ENCODE results near the gene FGB.
"Not testable (repeated sequence)": the region's sequence is repeated elsewhere in the genome, so short reads cannot be mapped to it uniquely, and the experiment has no call there.

Gene FGB

DNA sequence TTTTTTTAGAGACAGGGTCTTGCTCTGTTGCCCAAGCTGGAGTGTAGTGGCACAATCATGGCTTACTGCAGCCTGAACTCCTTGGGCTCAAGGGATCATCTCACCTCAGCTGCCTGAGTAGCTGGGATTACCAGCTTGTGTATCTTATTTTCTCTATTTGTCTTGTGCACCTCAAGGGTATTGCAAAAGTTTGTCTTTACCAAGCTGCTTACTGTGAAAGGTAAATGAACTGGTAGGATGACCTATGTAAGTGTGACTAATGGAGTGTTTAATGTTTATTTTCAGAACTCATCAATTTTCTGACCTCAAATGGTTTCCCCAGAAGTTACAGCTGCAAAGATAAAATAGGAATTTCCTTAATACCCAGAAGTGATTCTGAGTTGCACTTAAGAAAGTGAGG, 33.0 kb downstream of the FGB start:
- no peak for TF ChIP-seq GATA1 (IDR thresholded peaks at IDR 0.05; ENCODE audit: low read depth, low read length)
- no peak for TF ChIP-seq POLR2A (IDR thresholded peaks at IDR 0.05; ENCODE audit: low read length)
- DNase-seq, result no peak

DNA sequence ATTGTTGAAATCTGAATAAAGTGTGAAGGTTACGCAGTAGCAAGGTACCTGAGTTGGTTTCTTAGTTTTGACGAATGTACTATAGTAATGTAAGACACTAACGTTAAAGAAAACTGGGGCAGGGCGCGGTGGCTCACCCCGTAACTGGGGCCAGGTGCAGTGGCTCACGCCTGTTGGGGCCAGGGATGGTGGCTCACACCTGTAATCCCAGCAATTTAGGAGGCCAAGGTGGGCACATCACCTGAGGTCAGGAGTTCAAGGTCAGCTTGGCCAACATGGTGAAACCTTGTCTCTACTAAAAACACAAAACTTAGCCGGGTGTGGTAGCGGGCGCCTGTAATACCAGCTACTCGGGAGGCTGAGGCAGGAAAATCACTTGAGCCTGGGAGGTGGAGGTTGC, 34.5 kb downstream of the FGB start:
- DNase-seq, result not testable (repeated sequence)

GRCh38 chr4:154597798-154598774, 35.3 kb downstream of the FGB start:
- TF ChIP-seq POLR2A (IDR thresholded peaks at IDR 0.05; ENCODE audit: low read length), result no peak
- no peak for TF ChIP-seq GATA1 (IDR thresholded peaks at IDR 0.05; ENCODE audit: low read depth, low read length)
- no peak for DNase-seq

GRCh38 chr4:154602404-154603020, 39.7 kb downstream of the FGB start:
- TF ChIP-seq POLR2A (IDR thresholded peaks at IDR 0.05; ENCODE audit: low read length) (no peak), GATA1 (IDR thresholded peaks at IDR 0.05; ENCODE audit: low read depth, low read length) (no peak)

GRCh38 chr4:154603033-154603943, 40.5 kb downstream of the FGB start:
- no peak for DNase-seq
- TF ChIP-seq GATA1 (IDR thresholded peaks at IDR 0.05; ENCODE audit: low read depth, low read length), result no peak
- TF ChIP-seq POLR2A (IDR thresholded peaks at IDR 0.05; ENCODE audit: low read length), result no peak

More at GRCh38 chr4:154602404-154603020, 39.7 kb downstream of the FGB start:
- DNase-seq, result no peak

- DNase-seq, result no peak
- TF ChIP-seq POLR2A (IDR thresholded peaks at IDR 0.05; ENCODE audit: low read length) (no peak), GATA1 (IDR thresholded peaks at IDR 0.05; ENCODE audit: low read depth, low read length) (no peak)
Measured at GRCh38 chr4:154604696-154605200, 41.9 kb downstream of the FGB start.

GRCh38 chr4:154606728-154607723, 44.2 kb downstream of the FGB start:
- no peak for TF ChIP-seq POLR2A (IDR thresholded peaks at IDR 0.05; ENCODE audit: low read length)
- no peak for TF ChIP-seq GATA1 (IDR thresholded peaks at IDR 0.05; ENCODE audit: low read depth, low read length)
- DNase-seq, result no peak

DNA sequence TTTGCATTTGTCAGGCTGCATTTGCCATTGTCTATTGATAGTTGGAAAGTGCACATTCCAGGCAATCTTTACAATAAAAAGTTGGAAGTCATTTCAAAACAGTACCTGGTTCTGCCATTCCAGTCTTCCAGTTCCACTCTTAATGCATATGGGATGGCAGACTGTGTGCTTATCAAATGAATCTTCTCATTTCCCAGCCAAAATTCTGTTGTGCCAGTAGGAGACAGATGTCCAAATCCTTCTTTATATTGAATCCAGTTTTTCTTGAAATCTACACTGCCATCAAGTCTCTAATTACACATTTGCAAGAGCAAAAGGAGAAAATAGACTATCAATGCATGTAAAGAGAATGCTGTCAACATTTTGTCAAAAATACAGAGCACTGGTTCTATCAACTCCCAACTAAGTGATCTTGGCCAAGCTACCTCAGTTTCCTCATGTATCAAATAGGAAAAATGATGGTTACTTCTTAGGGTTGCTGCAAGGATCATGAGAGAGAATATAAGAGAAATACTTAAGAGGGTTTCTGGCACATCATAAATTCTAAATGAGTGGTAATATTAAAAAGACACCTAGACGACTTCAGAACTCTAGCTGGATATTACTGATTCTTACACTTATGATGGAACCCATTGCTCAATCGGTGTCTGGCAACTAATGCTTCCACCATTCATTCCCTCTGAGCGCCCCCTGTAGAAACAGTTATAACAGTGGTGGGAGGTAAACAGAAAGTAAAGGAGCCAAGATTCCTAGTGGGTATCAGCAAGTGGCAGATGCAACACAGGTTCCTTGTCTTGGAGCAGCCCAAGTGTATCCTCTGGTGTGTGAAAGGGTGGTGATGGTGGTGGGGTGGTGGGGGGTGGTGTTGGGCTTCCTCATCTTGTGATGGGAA, 45.8 kb downstream of the FGB start:
- TF ChIP-seq POLR2A (IDR thresholded peaks at IDR 0.05; ENCODE audit: low read length), result no peak
- no peak for TF ChIP-seq GATA1 (IDR thresholded peaks at IDR 0.05; ENCODE audit: low read depth, low read length)
- no peak for DNase-seq

- DNase-seq, result no peak
- no peak for TF ChIP-seq GATA1 (IDR thresholded peaks at IDR 0.05; ENCODE audit: low read depth, low read length)
- TF ChIP-seq POLR2A (IDR thresholded peaks at IDR 0.05; ENCODE audit: low read length), result no peak
Measured at GRCh38 chr4:154609532-154609931, 46.7 kb downstream of the FGB start.

GRCh38 chr4:154610582-154610981, 47.8 kb downstream of the FGB start:
- DNase-seq, result no peak
- no peak for TF ChIP-seq GATA1 (IDR thresholded peaks at IDR 0.05; ENCODE audit: low read depth, low read length)
- no peak for TF ChIP-seq POLR2A (IDR thresholded peaks at IDR 0.05; ENCODE audit: low read length)

DNA sequence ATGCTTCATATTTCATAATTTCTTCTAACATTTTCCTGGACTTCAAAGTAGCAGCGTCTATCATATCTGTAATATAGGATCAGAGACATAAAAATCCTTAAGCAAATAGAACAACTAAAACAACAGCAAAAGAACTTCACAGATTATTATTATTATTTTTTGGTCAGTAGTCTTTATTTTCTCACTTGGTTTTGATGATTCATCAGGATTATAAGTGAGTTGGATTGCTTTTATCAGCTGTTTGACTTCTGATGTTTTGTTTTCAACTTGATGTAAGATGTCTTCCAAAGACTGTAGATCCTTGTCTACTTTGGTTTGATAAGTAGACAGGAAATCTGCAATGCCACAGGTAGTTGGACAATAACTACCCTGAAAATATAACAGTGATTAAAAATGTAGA, 49.0 kb downstream of the FGB start:
- no peak for DNase-seq
- TF ChIP-seq GATA1 (IDR thresholded peaks at IDR 0.05; ENCODE audit: low read depth, low read length) (no peak), POLR2A (IDR thresholded peaks at IDR 0.05; ENCODE audit: low read length) (no peak)

All from erythroblast (primary cell).